ENCODE data around the gene MLX.

The MLX gene

GRCh38 chr17:42568341-42569111 lies 1.6 kb downstream of the MLX start:
- no peak for DNase-seq (ENCODE audit: extremely low read depth, low read depth)
- no peak for TF ChIP-seq CTCF (IDR thresholded peaks at IDR 0.05; ENCODE audit: low read depth, low read length)

- DNase-seq (ENCODE audit: extremely low read depth, low read depth): no peak
- TF ChIP-seq CTCF (IDR thresholded peaks at IDR 0.05; ENCODE audit: low read depth, low read length): no peak
These were observed 4.7 kb downstream of the MLX start for GRCh38 chr17:42571435-42572225.

GRCh38 chr17:42573095-42573494 lies 6.2 kb downstream of the MLX start:
- no peak for TF ChIP-seq CTCF (IDR thresholded peaks at IDR 0.05; ENCODE audit: low read depth, low read length)
- no peak for DNase-seq (ENCODE audit: extremely low read depth, low read depth)

- no peak for DNase-seq (ENCODE audit: extremely low read depth, low read depth)
- TF ChIP-seq CTCF (IDR thresholded peaks at IDR 0.05; ENCODE audit: low read depth, low read length): no peak
These were observed 7.6 kb downstream of the MLX start for GRCh38 chr17:42574463-42574862.

- DNase-seq (ENCODE audit: extremely low read depth, low read depth): no peak
- no peak for TF ChIP-seq CTCF (IDR thresholded peaks at IDR 0.05; ENCODE audit: low read depth, low read length)
These were observed 10.2 kb downstream of the MLX start for GRCh38 chr17:42577140-42577531.

GRCh38 chr17:42577532-42578281 lies 10.8 kb downstream of the MLX start, which contains the start of gene PSMC3IP:
Gene PSMC3IP, minus strand, starts transcription at chr17:42577729. Its CDS starts 43 bp downstream, at chr17:42577686.
- peak; percentile 84 for DNase-seq (ENCODE audit: extremely low read depth, low read depth)
- peak; percentile 43 for TF ChIP-seq CTCF (IDR thresholded peaks at IDR 0.05; ENCODE audit: low read depth, low read length)

All from AG09319 (cell line).